Dermis lymphatic vessel endothelial cell (primary cell): ENCODE results near the gene TMEFF2. TPM values are rescaled to one million over a fixed set of nuclear protein-coding genes. Genes with fewer than 3 reads are reported as not detected.

Experiments used
- total RNA-seq: library from RNA; depleted of rRNA; stranded (reverse); fragments of >200 nt; gene quantifications from 2 replicates; pipeline ENCODE4 v1.2.1, GENCODE V29; 2014

The TMEFF2 gene, protein sequence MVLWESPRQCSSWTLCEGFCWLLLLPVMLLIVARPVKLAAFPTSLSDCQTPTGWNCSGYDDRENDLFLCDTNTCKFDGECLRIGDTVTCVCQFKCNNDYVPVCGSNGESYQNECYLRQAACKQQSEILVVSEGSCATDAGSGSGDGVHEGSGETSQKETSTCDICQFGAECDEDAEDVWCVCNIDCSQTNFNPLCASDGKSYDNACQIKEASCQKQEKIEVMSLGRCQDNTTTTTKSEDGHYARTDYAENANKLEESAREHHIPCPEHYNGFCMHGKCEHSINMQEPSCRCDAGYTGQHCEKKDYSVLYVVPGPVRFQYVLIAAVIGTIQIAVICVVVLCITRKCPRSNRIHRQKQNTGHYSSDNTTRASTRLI
- under 0.01 TPM in 1 of 2 replicates, not detected in the other for total RNA-seq

DNA sequence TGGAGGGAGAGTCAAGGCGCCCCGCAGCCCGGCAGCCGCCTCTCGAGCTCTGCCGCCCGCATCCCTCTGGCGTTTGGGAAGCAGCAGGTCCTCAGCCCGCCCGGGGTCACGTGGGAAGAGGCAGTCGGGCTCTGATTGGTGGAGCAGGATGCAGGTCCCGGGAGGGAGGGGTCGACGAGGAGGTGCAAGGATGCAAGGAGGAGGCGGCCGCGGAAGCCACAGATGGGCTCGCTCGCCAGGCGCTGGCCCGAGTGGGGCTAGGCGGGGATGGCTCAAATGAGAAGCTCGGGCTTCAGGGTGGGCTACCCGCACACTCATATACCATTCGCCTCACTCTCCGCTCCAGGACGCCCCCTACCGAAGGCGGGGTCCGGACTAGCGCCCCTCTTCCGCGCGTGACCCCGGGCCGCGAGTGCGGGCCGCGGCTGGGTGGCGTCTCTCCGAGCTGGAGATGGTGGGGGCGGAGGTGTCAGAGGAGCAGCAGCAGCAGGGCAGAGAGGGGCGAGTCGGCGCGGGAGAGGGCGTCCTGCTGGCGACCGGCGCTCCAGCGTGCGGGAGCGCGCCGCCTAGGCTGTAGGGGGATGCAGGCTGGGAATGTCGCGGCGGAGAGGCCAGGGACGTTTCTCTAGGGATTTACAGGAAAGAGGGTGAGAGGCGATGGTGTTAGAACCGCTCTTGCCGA, at the start of gene TMEFF2:
Gene TMEFF2, minus strand, starts transcription at position 68 of the 682 bp plus-strand sequence. CDS start 409 bp downstream, outside the sequence.

